Measurements from ENCODE around the gene GFM2.
"Not testable (repeated sequence)": the region's sequence is repeated elsewhere in the genome, so short reads cannot be mapped to it uniquely, and the experiment has no call there.

The GFM2 gene

DNA sequence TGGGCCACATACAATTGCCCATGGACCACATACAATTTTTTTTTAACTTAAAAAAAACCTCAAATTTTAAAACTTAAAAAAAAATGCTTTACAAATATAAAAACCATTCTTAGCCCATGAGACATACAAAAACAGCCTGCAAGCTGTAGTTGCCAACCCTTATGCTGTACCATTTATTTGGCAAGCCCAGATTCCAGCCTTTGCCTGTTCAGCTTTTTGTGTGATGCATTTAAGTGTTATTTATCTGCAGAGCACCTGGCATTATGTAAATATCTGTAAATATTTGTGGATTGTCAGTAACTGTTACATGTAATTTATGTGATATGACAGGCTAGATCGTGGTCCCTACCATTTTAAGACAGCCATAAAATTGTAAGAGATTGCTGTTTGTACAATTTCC is 49.3 kb downstream of the GFM2 start:
- DNase-seq = no peak

DNA sequence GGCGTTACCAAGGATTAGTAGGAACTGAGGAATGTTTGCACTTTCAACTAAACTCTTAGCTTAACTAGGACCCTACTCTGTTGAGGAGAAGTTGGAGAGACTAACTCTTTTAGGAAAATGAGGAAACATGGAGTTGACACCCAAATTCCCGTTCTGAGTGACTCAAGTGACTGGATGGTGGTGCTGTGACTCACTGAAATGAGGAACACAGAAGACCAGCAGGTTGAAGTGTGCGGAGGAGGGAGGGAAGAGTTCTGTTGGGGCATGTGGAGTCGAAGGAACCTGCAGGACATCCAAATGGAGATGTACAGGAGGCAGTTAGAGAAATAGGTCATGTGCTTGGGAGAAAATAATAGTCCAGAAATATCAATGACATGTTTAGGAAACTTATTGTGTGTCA is 73.7 kb downstream of the GFM2 start:
- peak; percentile 12 for DNase-seq

DNA sequence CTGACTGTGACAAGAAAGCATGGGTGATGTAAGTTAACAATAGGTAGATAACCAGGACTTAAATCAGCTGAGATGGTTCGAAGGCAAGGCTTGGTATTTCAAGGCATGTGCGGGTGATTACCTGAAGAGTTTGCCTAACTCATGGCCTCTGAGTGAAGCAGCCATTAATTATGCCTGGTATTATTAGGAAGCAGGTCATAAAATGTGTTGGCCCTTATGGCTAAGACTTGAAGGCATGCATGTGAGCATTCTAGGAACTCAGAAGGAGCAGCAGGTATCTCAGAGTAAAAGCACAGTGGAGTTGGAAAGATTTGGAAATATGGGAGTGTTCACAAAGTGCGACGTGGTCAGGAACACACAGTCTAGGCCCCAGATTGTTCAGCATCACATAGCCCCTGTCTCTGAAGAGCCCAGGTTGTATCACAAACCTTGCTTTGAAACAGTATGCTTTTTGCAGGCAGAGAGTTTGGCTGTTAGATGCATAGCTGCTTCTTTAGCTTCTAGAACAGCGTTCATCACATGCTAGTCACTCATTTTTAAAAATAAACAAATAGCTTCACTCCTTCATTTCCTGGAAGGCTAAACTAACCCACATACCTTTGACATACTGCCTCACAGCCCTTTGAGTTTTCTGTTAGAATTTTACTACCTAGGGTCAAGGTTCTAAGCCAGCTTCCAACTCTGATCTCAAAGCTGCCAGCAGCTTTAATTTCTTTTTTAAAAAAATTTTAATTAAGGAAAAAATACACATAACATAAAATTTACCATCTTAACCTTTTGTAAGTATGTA is 79.8 kb downstream of the GFM2 start:
- DNase-seq = peak; percentile 68

DNA sequence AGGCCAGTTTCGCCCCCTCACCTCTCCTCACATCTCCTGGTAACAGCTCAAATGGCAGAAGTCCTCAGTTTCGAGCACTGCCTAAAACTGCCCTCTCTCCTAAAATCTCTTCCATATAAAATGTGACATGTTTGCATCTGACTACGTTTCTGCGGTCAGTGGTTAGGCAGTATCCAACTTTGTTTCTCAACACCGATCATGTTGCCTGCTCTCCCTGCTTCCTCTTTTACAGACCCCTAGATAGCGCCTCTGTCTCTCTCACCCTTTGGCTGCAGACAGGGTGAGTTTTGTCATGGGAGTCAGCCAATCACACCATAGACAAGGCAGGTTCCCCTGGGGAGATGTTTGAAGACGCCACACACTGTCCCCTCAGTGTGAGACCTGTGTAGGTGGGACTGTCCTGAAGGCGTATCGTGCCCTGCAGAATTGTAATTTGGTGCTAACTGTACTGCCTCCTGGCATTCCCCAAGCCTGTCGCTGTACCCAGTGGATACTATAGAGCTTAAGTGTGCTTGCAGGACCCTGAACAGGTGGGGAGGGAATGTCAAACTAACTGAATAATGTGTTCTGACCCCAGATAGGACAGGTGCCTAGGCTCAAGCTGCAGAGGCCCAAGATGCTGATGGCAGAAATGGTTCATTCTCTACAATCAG is 80.8 kb downstream of the GFM2 start:
- peak; percentile 54 for DNase-seq

DNA sequence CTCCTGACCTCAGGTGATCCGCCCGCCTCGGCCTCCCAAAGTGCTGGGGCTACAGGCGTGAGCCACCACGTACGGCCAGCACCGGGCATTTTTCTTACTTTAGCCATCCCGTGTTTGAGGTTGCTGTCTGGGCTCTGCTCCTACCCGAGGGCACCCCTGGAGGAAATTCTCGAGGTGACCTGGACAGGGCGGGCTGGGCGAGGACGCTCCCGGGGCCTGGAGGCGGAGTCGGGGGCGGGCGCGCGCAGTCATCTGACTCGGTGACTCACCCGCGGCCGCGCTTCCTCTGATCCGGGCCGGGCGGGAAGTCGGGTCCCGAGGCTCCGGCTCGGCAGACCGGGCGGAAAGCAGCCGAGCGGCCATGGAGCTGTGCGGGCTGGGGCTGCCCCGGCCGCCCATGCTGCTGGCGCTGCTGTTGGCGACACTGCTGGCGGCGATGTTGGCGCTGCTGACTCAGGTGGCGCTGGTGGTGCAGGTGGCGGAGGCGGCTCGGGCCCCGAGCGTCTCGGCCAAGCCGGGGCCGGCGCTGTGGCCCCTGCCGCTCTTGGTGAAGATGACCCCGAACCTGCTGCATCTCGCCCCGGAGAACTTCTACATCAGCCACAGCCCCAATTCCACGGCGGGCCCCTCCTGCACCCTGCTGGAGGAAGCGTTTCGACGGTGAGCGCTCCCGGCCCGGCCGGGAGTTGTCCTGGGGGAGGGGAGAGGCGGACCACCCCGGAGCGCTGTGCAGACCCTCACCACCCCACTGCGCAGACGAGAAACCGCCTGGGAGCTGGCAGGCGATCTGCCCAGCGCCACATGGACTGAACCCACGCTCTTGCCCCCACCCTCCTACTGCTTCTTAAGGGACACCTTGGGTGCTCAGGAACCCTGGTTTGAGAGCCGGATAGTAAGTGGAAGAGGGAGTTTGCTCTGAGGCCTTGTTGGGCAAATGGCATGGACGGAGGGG is 81.7 kb downstream of the GFM2 start, which contains the start of gene HEXB:
TSS of gene HEXB (plus strand) at position 334 of the 952 bp plus-strand sequence. CDS start at position 362, 28 bp downstream.
- peak; percentile 92 for DNase-seq

DNA sequence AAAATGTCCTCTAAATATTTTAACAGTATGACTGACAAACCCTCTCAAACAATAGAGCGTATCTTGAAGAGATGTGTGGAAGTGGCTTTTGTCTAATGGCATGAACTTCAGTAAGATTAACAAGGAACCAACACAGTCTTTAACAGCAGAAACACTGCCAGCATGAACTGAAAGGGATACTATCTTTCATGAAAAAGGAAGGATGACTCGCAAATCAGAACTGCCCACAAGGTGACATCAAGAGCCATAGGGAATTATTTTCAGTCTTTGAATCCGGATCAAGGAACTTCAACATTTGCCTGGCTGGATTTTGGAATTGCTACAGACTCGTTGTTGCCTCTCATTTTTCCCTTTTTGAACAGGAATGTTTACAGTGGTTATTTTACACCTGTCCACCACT is 87.0 kb downstream of the GFM2 start:
- DNase-seq = peak; percentile 59

DNA sequence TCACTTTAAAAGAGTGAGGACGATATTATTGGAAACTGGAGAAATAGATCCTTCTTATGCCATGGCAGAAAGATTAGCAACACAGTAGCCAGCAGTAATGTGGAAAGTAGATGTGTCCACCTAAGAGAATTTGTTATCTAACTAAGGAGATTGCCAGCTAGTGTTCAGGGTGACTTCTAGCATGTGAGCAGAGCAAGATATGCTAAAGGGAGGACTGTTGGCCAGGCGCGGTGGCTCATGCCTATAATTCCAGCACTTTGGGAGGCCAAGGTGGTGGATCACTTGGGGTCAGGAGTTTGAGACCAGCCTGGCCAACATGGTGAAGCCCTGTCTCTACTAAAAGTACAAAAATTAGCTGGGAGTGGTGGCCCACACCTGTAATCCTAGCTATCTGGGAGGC is 87.6 kb downstream of the GFM2 start:
- DNase-seq = not testable (repeated sequence)

DNA sequence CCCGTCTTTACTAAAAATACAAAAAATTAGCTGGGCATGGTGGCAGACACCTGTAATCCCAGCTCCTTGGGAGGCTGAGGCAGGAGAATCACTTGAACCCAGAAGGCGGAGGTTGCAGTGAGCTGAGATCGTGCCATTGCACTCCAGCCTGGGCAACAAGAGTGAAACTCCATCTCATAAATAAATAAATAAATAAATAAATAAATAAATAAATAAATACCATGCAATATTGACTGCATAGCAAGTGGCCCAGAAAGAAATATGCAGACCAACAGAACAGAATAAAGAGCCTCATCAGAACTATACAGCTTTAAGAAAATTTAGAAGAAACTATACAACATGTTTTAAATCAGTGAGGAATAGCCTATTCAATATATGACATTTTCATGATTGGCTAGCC is 88.8 kb downstream of the GFM2 start:
- DNase-seq = not testable (repeated sequence)

DNA sequence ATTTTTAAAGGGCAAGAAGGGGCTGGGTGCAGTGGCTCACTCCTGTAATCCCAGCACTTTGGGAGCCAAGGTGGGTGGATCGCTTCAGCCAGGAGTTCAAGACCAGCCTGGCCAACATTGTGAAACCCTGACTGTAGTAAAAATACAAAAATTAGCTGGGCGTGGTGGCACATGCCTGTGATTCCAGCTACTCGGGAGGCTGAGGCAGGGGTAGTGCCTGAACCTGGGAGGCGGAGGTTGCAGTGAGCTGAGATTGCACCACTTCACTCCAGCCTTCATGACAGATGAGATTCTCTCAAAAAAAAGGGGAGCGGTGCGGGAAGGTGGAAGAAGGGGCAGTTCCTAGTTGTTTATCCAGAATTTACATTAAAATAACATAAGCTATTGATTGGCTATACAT is 90.5 kb downstream of the GFM2 start:
- DNase-seq = not testable (repeated sequence)

DNA sequence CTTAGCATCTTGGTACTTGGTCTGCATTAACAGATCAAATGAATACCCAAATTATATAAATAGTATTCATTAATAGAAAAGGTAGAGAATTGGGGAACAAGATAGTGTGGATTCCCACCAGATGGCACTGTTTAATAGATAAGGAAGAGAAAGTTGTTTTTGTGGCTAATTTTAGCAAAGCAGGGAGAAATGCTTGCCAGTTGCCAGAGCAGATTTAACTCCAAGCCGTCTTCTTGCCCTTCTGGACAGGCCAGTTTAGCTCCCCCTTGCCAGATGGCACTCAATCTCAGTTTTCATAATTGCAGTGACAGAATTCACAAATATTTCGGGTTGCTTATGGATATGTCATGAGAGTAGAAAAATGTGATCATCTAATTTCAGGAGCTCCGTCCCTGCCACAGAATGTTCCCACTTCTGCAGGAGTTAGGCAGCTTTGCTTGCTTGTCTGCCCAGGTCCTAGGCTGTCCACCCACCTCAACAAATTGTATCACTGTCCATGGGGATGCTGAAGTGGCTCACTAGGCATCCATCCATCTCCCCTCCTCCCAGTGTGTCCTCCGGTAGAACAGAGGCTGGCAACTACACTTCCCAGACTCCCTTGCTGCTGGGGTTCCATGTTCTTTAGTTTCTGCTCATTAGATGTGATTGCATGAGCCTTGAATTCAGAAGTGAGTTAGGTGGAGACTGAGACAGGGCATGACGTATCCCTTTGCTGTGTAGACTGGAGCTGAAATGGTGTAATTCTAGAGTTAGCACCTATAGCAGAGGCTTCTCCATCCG is 93.7 kb downstream of the GFM2 start:
- peak; percentile 69 for DNase-seq

DNA sequence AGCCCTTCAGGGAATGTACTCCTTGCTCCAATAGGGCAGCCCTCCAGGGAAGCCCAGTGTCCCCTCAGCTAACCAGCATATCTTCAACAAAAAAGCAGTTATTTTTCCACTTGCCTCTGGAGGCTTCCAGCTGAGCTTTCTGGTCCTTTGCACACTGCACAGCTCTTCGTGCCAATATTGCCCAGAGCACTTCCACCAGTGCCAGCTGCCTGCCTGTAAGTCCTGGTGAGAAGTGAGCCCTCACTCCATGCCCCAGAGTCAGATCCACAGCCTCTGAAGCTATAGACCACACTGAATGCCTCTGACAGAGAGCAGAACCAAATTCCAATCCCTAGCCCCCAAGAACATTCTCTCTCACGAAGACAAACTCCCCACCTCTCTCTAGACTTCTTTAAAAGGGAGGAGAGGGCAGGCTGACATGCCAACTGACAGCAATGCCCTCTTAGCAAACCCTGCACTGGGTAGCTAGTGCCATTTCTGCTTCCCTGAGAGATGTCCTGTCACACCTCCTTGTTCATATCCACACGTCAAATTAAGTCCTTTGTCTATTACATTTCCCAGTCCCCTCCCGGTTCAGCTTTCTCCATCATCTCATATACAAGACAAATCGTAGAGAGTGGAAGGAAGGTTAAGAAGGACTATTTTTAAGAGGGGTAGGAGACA is 94.6 kb downstream of the GFM2 start:
- no peak for DNase-seq
